IMR-90 (cell line): ENCODE results near the gene EBI3. TPM values are rescaled to one million over a fixed set of nuclear protein-coding genes. Genes with fewer than 3 reads are reported as not detected.

Experiments
- ATAC-seq: fragments of 200-7000 bp; cut with Tn5 transposase; 2 replicates; pipeline ENCODE4 v1.9.1; 2020; ENCODE audit warnings: low read depth, mild to moderate bottlenecking, moderate library complexity
- BruUV-seq: library from RNA; stranded (reverse); fragments of 400-500 nt; replicated peaks from 2 replicates; lab custom pipeline; 2021; lab: Mats Ljungman, UMichigan
- CTCF ChIA-PET: fragments of 300-600 bp; formaldehyde crosslinking; extraction: SDS; loops from one replicate; lab custom pipeline; 2021; ENCODE audit warnings: antibody characterized with exemption; lab: Yijun Ruan, JAX
- POLR2A ChIA-PET: fragments of 300-600 bp; sonication (Branson Sonifier 250); formaldehyde crosslinking; loops from one replicate; lab custom pipeline; 2022; ENCODE audit warnings: antibody characterized with exemption; ENCODE audit not compliant: unreplicated experiment; lab: Charles Lee
- DNase-seq: peaks from one replicate; pipeline ENCODE4 v3.0.0; 2013
- H2AFZ ChIP-seq: replicated peaks from 2 replicates; pipeline ENCODE3; 2013; ENCODE audit warnings: low read length, mild to moderate bottlenecking; ENCODE audit not compliant: poor library complexity
- H2AK5ac ChIP-seq: 2 replicates; pipeline ENCODE4 v1.6.1; 2013; ENCODE audit warnings: low read depth, low read length, inconsistent platforms
- H2AK9ac ChIP-seq: replicated peaks from 2 replicates; pipeline ENCODE3; 2013; ENCODE audit warnings: mild to moderate bottlenecking, low read depth, low read length, moderate library complexity; ENCODE audit not compliant: poor library complexity
- H2BK120ac ChIP-seq: 2 replicates; pipeline ENCODE4 v1.6.1; 2013; ENCODE audit warnings: low read depth, low read length, inconsistent platforms
- H2BK15ac ChIP-seq: 3 replicates; pipeline ENCODE4 v1.6.1; 2013; ENCODE audit warnings: low read depth, low read length, inconsistent platforms
- H2BK20ac ChIP-seq: 2 replicates; pipeline ENCODE4 v1.6.1; 2013; ENCODE audit warnings: low read depth, mild to moderate bottlenecking, inconsistent platforms, low read length, moderate library complexity
- H2BK5ac ChIP-seq: 2 replicates; pipeline ENCODE4 v1.6.1; 2013; ENCODE audit warnings: mild to moderate bottlenecking, low read depth, low read length, inconsistent platforms; ENCODE audit not compliant: poor library complexity, severe bottlenecking
- H3K14ac ChIP-seq: replicated peaks from 2 replicates; pipeline ENCODE4 v1.6.1; 2013; ENCODE audit warnings: low read depth, low read length, inconsistent platforms
- H3K18ac ChIP-seq: 2 replicates; pipeline ENCODE4 v1.6.1; 2013; ENCODE audit warnings: low read depth, low read length, control low read depth
- H3K23ac ChIP-seq: 2 replicates; pipeline ENCODE4 v1.6.1; 2013; ENCODE audit warnings: low read depth, low read length, inconsistent platforms
- H3K27ac ChIP-seq: 2 replicates; pipeline ENCODE4 v1.5.1; 2013; ENCODE audit warnings: mild to moderate bottlenecking, control low read depth, low read length; ENCODE audit not compliant: insufficient read depth
- H3K27me3 ChIP-seq: 2 replicates; pipeline ENCODE4 v1.6.1; 2013; ENCODE audit warnings: low read length; ENCODE audit not compliant: control insufficient read depth, insufficient read depth
- H3K36me3 ChIP-seq: 2 replicates; pipeline ENCODE4 v1.6.1; 2013; ENCODE audit warnings: low read length, mixed read lengths; ENCODE audit not compliant: control insufficient read depth, insufficient read depth
- H3K4ac ChIP-seq: 2 replicates; pipeline ENCODE4 v1.6.1; 2013; ENCODE audit warnings: low read depth, low read length, inconsistent platforms
- H3K4me1 ChIP-seq: 2 replicates; pipeline ENCODE4 v1.6.1; 2013; ENCODE audit warnings: low read length, mixed read lengths; ENCODE audit not compliant: control insufficient read depth, insufficient read depth
- H3K4me2 ChIP-seq: 2 replicates; pipeline ENCODE4 v1.6.1; 2013; ENCODE audit warnings: low read depth, mild to moderate bottlenecking, control low read depth, low read length, moderate library complexity
- H3K4me3 ChIP-seq: 2 replicates; pipeline ENCODE4 v1.5.1; 2013; ENCODE audit warnings: low read depth, mild to moderate bottlenecking, control low read depth, low read length, moderate library complexity; ENCODE audit not compliant: insufficient read depth
- H3K56ac ChIP-seq: 2 replicates; pipeline ENCODE4 v1.6.1; 2013; ENCODE audit warnings: low read length, inconsistent platforms; ENCODE audit not compliant: insufficient read depth; ENCODE audit errors: extremely low read depth
- H3K79me1 ChIP-seq, 2 experiments: 2 replicates each; pipeline ENCODE4 v1.6.1; 2013; ENCODE audit warnings: low read length in 2 of 2, inconsistent platforms in 1 of 2, low read depth in 1 of 2
- H3K9ac ChIP-seq: 2 replicates; pipeline ENCODE4 v1.6.1; 2013; ENCODE audit warnings: low read depth, low read length, control low read depth
- H3K9me1 ChIP-seq: 2 replicates; pipeline ENCODE4 v1.6.1; 2013; ENCODE audit warnings: low read length, inconsistent platforms; ENCODE audit not compliant: insufficient read depth
- H3K9me3 ChIP-seq: 2 replicates; pipeline ENCODE4 v1.6.1; 2013; ENCODE audit warnings: low read length; ENCODE audit not compliant: control insufficient read depth, insufficient read depth
- H4K20me1 ChIP-seq: 2 replicates; pipeline ENCODE4 v1.6.1; 2013; ENCODE audit warnings: low read length, inconsistent platforms; ENCODE audit not compliant: insufficient read depth
- H4K5ac ChIP-seq: 2 replicates; pipeline ENCODE4 v1.6.1; 2013; ENCODE audit warnings: mild to moderate bottlenecking, low read depth, low read length, control low read depth
- H4K8ac ChIP-seq, 2 experiments: 2 replicates each; pipeline ENCODE4 v1.6.1; 2013; ENCODE audit warnings: low read depth in 2 of 2, low read length in 2 of 2, control low read depth in 1 of 2, inconsistent platforms in 1 of 2
- H4K91ac ChIP-seq: 2 replicates; pipeline ENCODE4 v1.6.1; 2013; ENCODE audit warnings: low read depth, low read length, inconsistent platforms; ENCODE audit not compliant: insufficient read depth
- BHLHE40 ChIP-seq: fragments of 150-350 bp; IDR thresholded peaks from 2 replicates; pipeline ENCODE4 v1.6.1; 2016; ENCODE audit warnings: mild to moderate bottlenecking, low read depth, low read length
- CEBPB ChIP-seq: IDR thresholded peaks from 2 replicates; pipeline ENCODE4 v1.6.1; 2012; ENCODE audit warnings: low read depth, low read length, improper control_type of control experiment
- CHD1 ChIP-seq: IDR thresholded peaks from 2 replicates; pipeline ENCODE4 v1.6.1; 2012; ENCODE audit warnings: low read depth, low read length, improper control_type of control experiment
- CTCF ChIP-seq: conservative IDR thresholded peaks from 2 replicates; pipeline ENCODE4 v1.5.1; 2012; ENCODE audit warnings: mild to moderate bottlenecking, low read depth, low read length, improper control_type of control experiment
- FOS ChIP-seq: fragments of 150-350 bp; IDR thresholded peaks from 2 replicates; pipeline ENCODE4 v1.6.1; 2016; ENCODE audit warnings: low read depth, low read length
- MAFK ChIP-seq: IDR thresholded peaks from 2 replicates; pipeline ENCODE4 v1.6.1; 2012; ENCODE audit warnings: low read depth, low read length, improper control_type of control experiment
- MAZ ChIP-seq: IDR thresholded peaks from 2 replicates; pipeline ENCODE4 v1.6.1; 2012; ENCODE audit warnings: low read depth, mild to moderate bottlenecking, low read length, improper control_type of control experiment, moderate library complexity, borderline replicate concordance
- MXI1 ChIP-seq: IDR thresholded peaks from 2 replicates; pipeline ENCODE4 v1.6.1; 2012; ENCODE audit warnings: low read depth, mild to moderate bottlenecking, low read length, moderate library complexity, borderline replicate concordance
- NFE2L2 ChIP-seq: fragments of 150-350 bp; IDR thresholded peaks from 2 replicates; pipeline ENCODE4 v1.6.1; 2016; ENCODE audit warnings: low read depth, mild to moderate bottlenecking, low read length
- POLR2A ChIP-seq: IDR thresholded peaks from 2 replicates; pipeline ENCODE4 v1.6.1; 2012; ENCODE audit warnings: mild to moderate bottlenecking, low read depth, low read length
- RAD21 ChIP-seq: IDR thresholded peaks from 2 replicates; pipeline ENCODE4 v1.6.1; 2012; ENCODE audit warnings: low read length, improper control_type of control experiment
- RCOR1 ChIP-seq: IDR thresholded peaks from 2 replicates; pipeline ENCODE4 v1.6.1; 2012; ENCODE audit warnings: mild to moderate bottlenecking, low read length, improper control_type of control experiment; ENCODE audit not compliant: insufficient replicate concordance
- RFX5 ChIP-seq: IDR thresholded peaks from 2 replicates; pipeline ENCODE4 v1.8.0; 2012; ENCODE audit warnings: low read depth, mild to moderate bottlenecking, low read length, moderate library complexity
- SMC3 ChIP-seq: fragments of 150-350 bp; IDR thresholded peaks from 2 replicates; pipeline ENCODE4 v1.6.1; 2016; ENCODE audit warnings: low read depth, mild to moderate bottlenecking, antibody characterized with exemption, low read length, moderate library complexity
- USF2 ChIP-seq: fragments of 150-350 bp; IDR thresholded peaks from 2 replicates; pipeline ENCODE4 v1.6.1; 2017; ENCODE audit warnings: mild to moderate bottlenecking, antibody characterized with exemption, low read length, low read depth
- WGBS, 2 experiments: methylation state at CpG; one replicate each; pipeline versions ENCODE4 v1.1.5 to v1.1.7; 2013; ENCODE audit warnings: missing lambda C conversion rate in 2 of 2; ENCODE audit not compliant: insufficient read length in 1 of 2; ENCODE audit errors: extremely low coverage in 2 of 2; 5-methylcytosine and 5-hydroxymethylcytosine counted together
- dilution Hi-C: fragments of 300-500 bp; cut with HindIII; formaldehyde crosslinking; loops from one replicate; pipeline ENCODE4 v1.14.3; 2018; ENCODE audit warnings: low sequenced_read_pairs; ENCODE audit not compliant: unreplicated experiment
- in situ Hi-C: fragments of 300-500 bp; cut with MboI; formaldehyde crosslinking; loops from 3 replicates; pipeline ENCODE4 v1.14.3; 2019; ENCODE audit warnings: low sequenced_read_pairs, inconsistent platforms, mixed read lengths
- intact Hi-C: fragments of 100-400 bp; cut with micrococcal nuclease; formaldehyde crosslinking; loops from 2 replicates; pipeline ENCODE4 v1.10.0; 2022
- polyA plus RNA-seq, 3 experiments: library from polyadenylated mRNA; depleted of rRNA; stranded (reverse); fragments of >200 nt; gene quantifications; 2 replicates each; pipeline ENCODE4 v1.2.3, GENCODE V29; 2012; ENCODE audit warnings: low replicate concordance in 1 of 3
- total RNA-seq: library from RNA; depleted of rRNA; stranded (reverse); fragments of >200 nt; gene quantifications from 2 replicates; pipeline ENCODE4 v1.2.3, GENCODE V29; 2012
- TF ChIP-seq, protein P1 (sequence below): fragments of 150-350 bp; IDR thresholded peaks from 2 replicates; pipeline ENCODE4 v1.6.1; 2016; ENCODE audit warnings: low read depth, mild to moderate bottlenecking, low read length, moderate library complexity, borderline replicate concordance

The EBI3 gene
- total and polyA plus RNA-seq, 2 of the 4 experiments (the other 2 are of a cell fraction): 0.36 to 2.7 TPM

GRCh38 chr19:4264812-4265211 is 35.5 kb downstream of the EBI3 start:
- no TSS peak for BruUV-seq

More at GRCh38 chr19:4264812-4265211, 35.5 kb downstream of the EBI3 start:
- Histone ChIP-seq H2AFZ (no peak overlapping the region), H3K27ac (no peak overlapping the region), H4K20me1 (peaks cover 6% of the 10 kb centered on the region; the same call in 1 of the 2 replicates), H4K91ac (no peak overlapping the region), H4K5ac (no peak overlapping the region), H3K79me1 (no peaks in the 10 kb centered on the region), H3K4me2 (no peak overlapping the region), H3K9ac (no peak overlapping the region), H3K27me3 (no peaks in the 10 kb centered on the region), H2AK9ac (no peak overlapping the region), H3K56ac (no peak overlapping the region), H3K18ac (no peak overlapping the region), H3K9me3 (no peaks in the 10 kb centered on the region), H3K23ac (no peak overlapping the region), H3K4ac (no peak overlapping the region), H3K4me1 (no peaks in the 10 kb centered on the region), H2BK20ac (no peak overlapping the region), H3K14ac (no peak overlapping the region), H3K9me1 (no peaks in the 10 kb centered on the region), H2BK15ac (no peak overlapping the region), H2BK120ac (no peak overlapping the region), H4K8ac (no peak overlapping the region), H2BK5ac (no peak overlapping the region), H2AK5ac (no peak overlapping the region), H3K4me3 (no peak overlapping the region), H3K36me3 (peaks cover 24% of the 10 kb centered on the region)
- POLR2A ChIA-PET: interaction anchor here (0.6 kb wide), 1 partner anchor 63 kb away, joined by 3 read pairs; no protein-coding TSS in a partner anchor
- dilution Hi-C loops: no loop called here
- intact Hi-C loops: no loop called here
- TF ChIP-seq RCOR1: no peak
- TF ChIP-seq CHD1: no peak
- no peak for TF ChIP-seq MXI1
- no peak for TF ChIP-seq CEBPB
- TF ChIP-seq RAD21: no peak
- no peak for TF ChIP-seq POLR2A
- no peak for TF ChIP-seq MAZ
- TF ChIP-seq, protein P1, sequence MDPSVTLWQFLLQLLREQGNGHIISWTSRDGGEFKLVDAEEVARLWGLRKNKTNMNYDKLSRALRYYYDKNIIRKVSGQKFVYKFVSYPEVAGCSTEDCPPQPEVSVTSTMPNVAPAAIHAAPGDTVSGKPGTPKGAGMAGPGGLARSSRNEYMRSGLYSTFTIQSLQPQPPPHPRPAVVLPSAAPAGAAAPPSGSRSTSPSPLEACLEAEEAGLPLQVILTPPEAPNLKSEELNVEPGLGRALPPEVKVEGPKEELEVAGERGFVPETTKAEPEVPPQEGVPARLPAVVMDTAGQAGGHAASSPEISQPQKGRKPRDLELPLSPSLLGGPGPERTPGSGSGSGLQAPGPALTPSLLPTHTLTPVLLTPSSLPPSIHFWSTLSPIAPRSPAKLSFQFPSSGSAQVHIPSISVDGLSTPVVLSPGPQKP: no peak
- TF ChIP-seq NFE2L2: no peak
- no peak for TF ChIP-seq RFX5
- TF ChIP-seq USF2: no peak
- no peak for TF ChIP-seq BHLHE40
- no peak for TF ChIP-seq SMC3
- no peak for TF ChIP-seq FOS
- TF ChIP-seq CTCF: no peak
- TF ChIP-seq MAFK: no peak
- ATAC-seq: no peak
- no peak for DNase-seq
- CTCF ChIA-PET: interaction anchor here (0.6 kb wide), 1 partner anchor 132 kb away, joined by 3 read pairs; no protein-coding TSS in a partner anchor
- in situ Hi-C loops: loop anchor here (5.0 kb wide), 1 partner anchor 87 kb away; no protein-coding TSS in a partner anchor
- 100% methylated on average over 2 of the region's 4 CpGs; no CpG with 5 or more reads in 1 of the 2 experiments for WGBS, 2 experiments
